ENCODE measurements around the gene TIMM21. TPM values are rescaled to one million over a fixed set of nuclear protein-coding genes. Genes with fewer than 3 reads are reported as not detected.

The TIMM21 gene
- 41.5 TPM for polyA plus RNA-seq
- long read RNA-seq, donor 1, transcript TIMM21-201 (6 exons, 3,095 nt), result major isoform, 8 of 10 reads
- long read RNA-seq, donor 1, partial matches to known transcripts, result 0 of 10 reads
- long read RNA-seq, donor 1, other reads (novel, unspliced or antisense), result 0 of 10 reads
- long read RNA-seq, donor 2, transcript TIMM21-201 (6 exons, 3,095 nt), result major isoform, 8 of 10 reads
- long read RNA-seq, donor 2, partial matches to known transcripts, result 0 of 10 reads
- long read RNA-seq, donor 2, other reads (novel, unspliced or antisense), result 0 of 10 reads
- long read RNA-seq, donor 3, result 0 reads
- long read RNA-seq, donor 4, partial matches to known transcripts, result 0 of 3 reads
- long read RNA-seq, donor 4, other reads (novel, unspliced or antisense), result 0 of 3 reads
- long read RNA-seq, donor 5, partial matches to known transcripts, result 0 of 5 reads
- long read RNA-seq, donor 5, other reads (novel, unspliced or antisense), result 0 of 5 reads
- long read RNA-seq, donor 6, transcript TIMM21-201 (6 exons, 3,095 nt), result major isoform, 5 of 13 reads
- long read RNA-seq, donor 6, partial matches to known transcripts, result 6 of 13 reads
- long read RNA-seq, donor 6, other reads (novel, unspliced or antisense), result 0 of 13 reads
- long read RNA-seq, donor 7, transcript TIMM21-201 (6 exons, 3,095 nt), result major isoform, 5 of 10 reads
- long read RNA-seq, donor 7, partial matches to known transcripts, result 0 of 10 reads
- long read RNA-seq, donor 7, other reads (novel, unspliced or antisense), result 0 of 10 reads
- long read RNA-seq, donor 8, transcript TIMM21-201 (6 exons, 3,095 nt), result major isoform, 11 of 15 reads
- long read RNA-seq, donor 8, partial matches to known transcripts, result 0 of 15 reads
- long read RNA-seq, donor 8, other reads (novel, unspliced or antisense), result 0 of 15 reads
- long read RNA-seq, donor 9, transcript TIMM21-201 (6 exons, 3,095 nt), result major isoform, 9 of 16 reads
- long read RNA-seq, donor 9, partial matches to known transcripts, result 5 of 16 reads
- long read RNA-seq, donor 9, other reads (novel, unspliced or antisense), result 0 of 16 reads
- long read RNA-seq, donor 10, transcript TIMM21-201 (6 exons, 3,095 nt), result major isoform, 8 of 13 reads
- long read RNA-seq, donor 10, partial matches to known transcripts, result 0 of 13 reads
- long read RNA-seq, donor 10, other reads (novel, unspliced or antisense), result 0 of 13 reads
- long read RNA-seq, donor 11, partial matches to known transcripts, result 0 of 5 reads
- long read RNA-seq, donor 11, other reads (novel, unspliced or antisense), result 0 of 5 reads

GRCh38 chr18:74147779-74148542 lies at the start of gene TIMM21, which contains the start of gene FBXO15:
Gene TIMM21, plus strand, starts transcription at chr18:74148523. Its CDS starts 286 bp downstream, at chr18:74148809.
Gene FBXO15, minus strand, starts transcription at chr18:74147834. Its CDS starts 49 bp downstream, at chr18:74147785.
- no CpG with 5 or more reads among the region's 58 CpGs for WGBS (ENCODE audit: insufficient coverage, low lambda C conversion rate)
- Histone ChIP-seq H3K4me3 (ENCODE audit: low read length) (peak within 1 kb of the TSS; percentile 98), H3K36me3 (ENCODE audit: control insufficient read depth, insufficient read depth, low read length) (peaks cover 11% of the 10 kb centered on the region), H3K27ac (ENCODE audit: low read length) (peak within 1 kb of the TSS; percentile 92), H3K27me3 (ENCODE audit: control insufficient read depth, insufficient read depth, low read length) (no peaks in the 10 kb centered on the region), H3K4me1 (ENCODE audit: control insufficient read depth, insufficient read depth, low read length) (peaks cover 6% of the 10 kb centered on the region), H3K9me3 (ENCODE audit: control insufficient read depth, low read depth, low read length) (no peaks in the 10 kb centered on the region)
- peak; percentile 97 to 98 for DNase-seq

GRCh38 chr18:74108460-74108859 lies 39.9 kb upstream of the TIMM21 start:
- no peak overlapping the region for H3K4me3 ChIP-seq (ENCODE audit: low read length)
- no peaks in the 10 kb centered on the region for H3K36me3 ChIP-seq (ENCODE audit: control insufficient read depth, insufficient read depth, low read length)
- H3K9me3 ChIP-seq (ENCODE audit: control insufficient read depth, low read depth, low read length), result peaks cover 20% of the 10 kb centered on the region
- H3K4me1 ChIP-seq (ENCODE audit: control insufficient read depth, insufficient read depth, low read length), result peaks cover 12% of the 10 kb centered on the region
- WGBS (ENCODE audit: insufficient coverage, low lambda C conversion rate), result 100% methylated on average over 2 of the region's 2 CpGs
- no peak for DNase-seq
- H3K27me3 ChIP-seq (ENCODE audit: control insufficient read depth, insufficient read depth, low read length), result no peaks in the 10 kb centered on the region
- H3K27ac ChIP-seq (ENCODE audit: low read length), result no peak overlapping the region

- Histone ChIP-seq H3K27ac (ENCODE audit: low read length) (peak overlapping the region; percentile 65), H3K4me1 (ENCODE audit: control insufficient read depth, insufficient read depth, low read length) (peaks cover 28% of the 10 kb centered on the region), H3K9me3 (ENCODE audit: control insufficient read depth, low read depth, low read length) (peaks cover 15% of the 10 kb centered on the region), H3K27me3 (ENCODE audit: control insufficient read depth, insufficient read depth, low read length) (no peaks in the 10 kb centered on the region), H3K36me3 (ENCODE audit: control insufficient read depth, insufficient read depth, low read length) (no peaks in the 10 kb centered on the region), H3K4me3 (ENCODE audit: low read length) (no peak overlapping the region)
- 100% methylated on average over 1 of the region's 1 CpG for WGBS (ENCODE audit: insufficient coverage, low lambda C conversion rate)
- no peak for DNase-seq
Observed at GRCh38 chr18:74110149-74110548, 38.2 kb upstream of the TIMM21 start.

- no peak overlapping the region for H3K4me3 ChIP-seq (ENCODE audit: low read length)
- H3K4me1 ChIP-seq (ENCODE audit: control insufficient read depth, insufficient read depth, low read length), result peaks cover 30% of the 10 kb centered on the region
- H3K27me3 ChIP-seq (ENCODE audit: control insufficient read depth, insufficient read depth, low read length), result no peaks in the 10 kb centered on the region
- DNase-seq, result peak; percentile 88 to 93
- 18% methylated on average over 2 of the region's 4 CpGs for WGBS (ENCODE audit: insufficient coverage, low lambda C conversion rate)
- peak overlapping the region; percentile 65 for H3K27ac ChIP-seq (ENCODE audit: low read length)
- peaks cover 15% of the 10 kb centered on the region for H3K9me3 ChIP-seq (ENCODE audit: control insufficient read depth, low read depth, low read length)
- no peaks in the 10 kb centered on the region for H3K36me3 ChIP-seq (ENCODE audit: control insufficient read depth, insufficient read depth, low read length)
Observed at GRCh38 chr18:74110976-74111375, 37.3 kb upstream of the TIMM21 start.

GRCh38 chr18:74113711-74114110 lies 34.6 kb upstream of the TIMM21 start:
- Histone ChIP-seq H3K4me3 (ENCODE audit: low read length) (no peak overlapping the region), H3K27ac (ENCODE audit: low read length) (no peak overlapping the region), H3K4me1 (ENCODE audit: control insufficient read depth, insufficient read depth, low read length) (peaks cover 34% of the 10 kb centered on the region), H3K9me3 (ENCODE audit: control insufficient read depth, low read depth, low read length) (peaks cover 7% of the 10 kb centered on the region), H3K27me3 (ENCODE audit: control insufficient read depth, insufficient read depth, low read length) (no peaks in the 10 kb centered on the region), H3K36me3 (ENCODE audit: control insufficient read depth, insufficient read depth, low read length) (no peaks in the 10 kb centered on the region)
- DNase-seq, result no peak

- Histone ChIP-seq H3K36me3 (ENCODE audit: control insufficient read depth, insufficient read depth, low read length) (no peaks in the 10 kb centered on the region), H3K4me1 (ENCODE audit: control insufficient read depth, insufficient read depth, low read length) (peaks cover 34% of the 10 kb centered on the region), H3K27ac (ENCODE audit: low read length) (no peak overlapping the region), H3K4me3 (ENCODE audit: low read length) (no peak overlapping the region), H3K9me3 (ENCODE audit: control insufficient read depth, low read depth, low read length) (peaks cover 7% of the 10 kb centered on the region), H3K27me3 (ENCODE audit: control insufficient read depth, insufficient read depth, low read length) (no peaks in the 10 kb centered on the region)
- WGBS (ENCODE audit: insufficient coverage, low lambda C conversion rate), result no CpG with 5 or more reads among the region's 1 CpG
- DNase-seq, result no peak
Observed at GRCh38 chr18:74114116-74114515, 34.2 kb upstream of the TIMM21 start.

- H3K27ac ChIP-seq (ENCODE audit: low read length), result peak overlapping the region; percentile 16
- DNase-seq, result peak in 1 of 2 donors; percentile 24
- peaks cover 34% of the 10 kb centered on the region for H3K4me1 ChIP-seq (ENCODE audit: control insufficient read depth, insufficient read depth, low read length)
- H3K4me3 ChIP-seq (ENCODE audit: low read length), result no peak overlapping the region
- H3K27me3 ChIP-seq (ENCODE audit: control insufficient read depth, insufficient read depth, low read length), result no peaks in the 10 kb centered on the region
- no CpG with 5 or more reads among the region's 4 CpGs for WGBS (ENCODE audit: insufficient coverage, low lambda C conversion rate)
- peaks cover 7% of the 10 kb centered on the region for H3K9me3 ChIP-seq (ENCODE audit: control insufficient read depth, low read depth, low read length)
- H3K36me3 ChIP-seq (ENCODE audit: control insufficient read depth, insufficient read depth, low read length), result no peaks in the 10 kb centered on the region
Observed at GRCh38 chr18:74115046-74115445, 33.3 kb upstream of the TIMM21 start.

GRCh38 chr18:74116633-74117554 lies 31.4 kb upstream of the TIMM21 start:
- Histone ChIP-seq H3K36me3 (ENCODE audit: control insufficient read depth, insufficient read depth, low read length) (no peaks in the 10 kb centered on the region), H3K27me3 (ENCODE audit: control insufficient read depth, insufficient read depth, low read length) (no peaks in the 10 kb centered on the region), H3K27ac (ENCODE audit: low read length) (no peak overlapping the region), H3K4me1 (ENCODE audit: control insufficient read depth, insufficient read depth, low read length) (peaks cover 24% of the 10 kb centered on the region), H3K9me3 (ENCODE audit: control insufficient read depth, low read depth, low read length) (peaks cover 7% of the 10 kb centered on the region), H3K4me3 (ENCODE audit: low read length) (no peak overlapping the region)
- WGBS (ENCODE audit: insufficient coverage, low lambda C conversion rate), result no CpG with 5 or more reads among the region's 9 CpGs
- peak; percentile 53 to 71 for DNase-seq

- Histone ChIP-seq H3K4me1 (ENCODE audit: control insufficient read depth, insufficient read depth, low read length) (no peaks in the 10 kb centered on the region), H3K36me3 (ENCODE audit: control insufficient read depth, insufficient read depth, low read length) (no peaks in the 10 kb centered on the region), H3K27me3 (ENCODE audit: control insufficient read depth, insufficient read depth, low read length) (peaks cover 19% of the 10 kb centered on the region), H3K27ac (ENCODE audit: low read length) (no peak overlapping the region), H3K4me3 (ENCODE audit: low read length) (no peak overlapping the region), H3K9me3 (ENCODE audit: control insufficient read depth, low read depth, low read length) (no peaks in the 10 kb centered on the region)
- 100% methylated on average over 1 of the region's 6 CpGs for WGBS (ENCODE audit: insufficient coverage, low lambda C conversion rate)
- DNase-seq, result no peak
Observed at GRCh38 chr18:74123200-74123599, 25.1 kb upstream of the TIMM21 start.
